IPS DF 19.7 (cell line): ENCODE measurements around the gene TMEM53.

Source experiments
- DNase-seq: peaks from one replicate; pipeline ENCODE4 v3.0.0-alpha.2; 2013; ENCODE audit warnings: low read depth, low spot score

Gene TMEM53

DNA sequence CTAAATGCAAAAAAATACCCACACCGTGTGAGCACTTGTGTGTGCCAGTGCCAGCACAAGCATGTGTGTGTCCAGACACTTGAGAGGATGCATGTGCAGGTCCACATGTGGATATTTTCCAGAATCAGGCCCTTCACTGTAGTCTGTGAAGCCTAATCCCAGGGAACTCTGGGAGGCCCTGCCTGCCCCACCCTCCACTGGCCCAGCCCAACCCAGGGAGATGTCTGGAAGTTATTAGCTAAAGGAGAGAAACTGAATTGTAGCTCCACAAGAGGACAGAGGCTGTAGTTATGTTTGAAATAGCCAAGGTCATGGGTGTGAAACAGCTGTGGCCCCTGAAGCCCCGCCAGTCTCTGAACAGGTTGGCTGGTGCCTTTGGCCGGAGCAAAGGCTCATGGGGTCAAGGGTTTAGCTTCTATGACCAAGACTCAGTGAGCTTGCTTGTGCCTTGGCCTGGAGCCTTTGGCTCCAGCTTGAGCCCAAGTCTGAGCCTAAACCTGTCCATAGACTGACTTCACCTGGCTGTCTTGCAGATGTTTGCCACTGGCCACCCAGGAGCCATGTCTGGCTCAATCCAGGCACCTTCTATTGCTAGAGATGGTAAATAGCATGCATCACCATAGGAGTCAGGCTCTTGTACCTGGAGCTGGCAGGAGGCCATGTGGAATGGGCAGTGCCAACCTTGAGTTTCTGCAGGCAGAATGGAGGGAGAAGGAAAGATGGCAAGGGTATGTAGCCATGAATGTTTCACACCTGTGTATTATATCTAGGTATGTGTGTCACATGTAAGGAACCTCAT lies 69.9 kb downstream of the TMEM53 start:
- no peak for DNase-seq

DNA sequence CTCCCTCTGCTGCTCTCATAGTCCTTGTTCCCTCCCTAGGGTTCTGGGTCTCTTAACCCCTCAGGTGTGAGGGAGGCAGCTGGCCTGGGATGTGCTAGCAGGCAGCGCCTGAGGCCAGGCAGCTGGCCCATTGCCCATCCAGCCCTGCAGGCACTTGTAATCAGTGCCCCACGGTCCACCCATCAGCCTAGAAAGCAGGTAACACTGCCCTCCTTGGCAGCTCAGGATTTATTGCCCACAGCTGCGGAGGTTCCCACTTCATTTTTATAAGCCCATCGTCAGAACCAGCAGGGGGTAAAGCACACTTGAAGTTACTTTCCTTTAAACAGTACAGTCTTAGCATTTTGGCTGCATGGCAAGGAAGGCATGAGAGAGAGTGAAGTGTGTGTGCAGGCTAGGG lies 70.6 kb downstream of the TMEM53 start:
- DNase-seq = no peak
